ENCODE measurements around the gene POMT2.
A peak's percentile ranks its signal among the peaks of the same experiment; 100 is the strongest.
"Not testable (repeated sequence)": the region's sequence is repeated elsewhere in the genome, so short reads cannot be mapped to it uniquely, and the experiment has no call there.

POMT2 gene

GRCh38 chr14:77320238-77320935, at the start of gene POMT2:
POMT2 (minus strand) TSS chr14:77320883; CDS start chr14:77320681, 202 bp downstream.
- DNase-seq (ENCODE audit: low spot score): peak; percentile 91

GRCh38 chr14:77369285-77369684, 48.6 kb upstream of the POMT2 start:
- DNase-seq (ENCODE audit: low spot score): no peak

GRCh38 chr14:77364146-77364545, 43.5 kb upstream of the POMT2 start:
- DNase-seq (ENCODE audit: low spot score): no peak

- DNase-seq (ENCODE audit: low spot score): no peak
Measured at GRCh38 chr14:77359626-77360025, 38.9 kb upstream of the POMT2 start.

GRCh38 chr14:77356899-77357298, 36.2 kb upstream of the POMT2 start:
- no peak for DNase-seq (ENCODE audit: low spot score)

GRCh38 chr14:77355811-77356210, 35.1 kb upstream of the POMT2 start:
- DNase-seq (ENCODE audit: low spot score): no peak

GRCh38 chr14:77353469-77354141, 32.9 kb upstream of the POMT2 start:
- no peak for DNase-seq (ENCODE audit: low spot score)

GRCh38 chr14:77347751-77348150, 27.1 kb upstream of the POMT2 start:
- DNase-seq (ENCODE audit: low spot score): no peak

- DNase-seq (ENCODE audit: low spot score): no peak
Measured at GRCh38 chr14:77346495-77346894, 25.8 kb upstream of the POMT2 start.

GRCh38 chr14:77344377-77344996, 23.8 kb upstream of the POMT2 start:
- no peak for DNase-seq (ENCODE audit: low spot score)

GRCh38 chr14:77343662-77344061, 23.0 kb upstream of the POMT2 start:
- DNase-seq (ENCODE audit: low spot score): no peak

GRCh38 chr14:77342726-77343397, 22.2 kb upstream of the POMT2 start:
- DNase-seq (ENCODE audit: low spot score): no peak

- no peak for DNase-seq (ENCODE audit: low spot score)
Measured at GRCh38 chr14:77340389-77340788, 19.7 kb upstream of the POMT2 start.

- no peak for DNase-seq (ENCODE audit: low spot score)
Measured at GRCh38 chr14:77339407-77339806, 18.7 kb upstream of the POMT2 start.

GRCh38 chr14:77338302-77338701, 17.6 kb upstream of the POMT2 start:
- no peak for DNase-seq (ENCODE audit: low spot score)

- DNase-seq (ENCODE audit: low spot score): no peak
Measured at GRCh38 chr14:77337880-77338279, 17.2 kb upstream of the POMT2 start.

GRCh38 chr14:77337255-77337654, 16.6 kb upstream of the POMT2 start:
- not testable (repeated sequence) for DNase-seq (ENCODE audit: low spot score)

GRCh38 chr14:77335576-77335975, 14.9 kb upstream of the POMT2 start:
- no peak for DNase-seq (ENCODE audit: low spot score)

- DNase-seq (ENCODE audit: low spot score): no peak
Measured at GRCh38 chr14:77329872-77330271, 9.2 kb upstream of the POMT2 start.

- no peak for DNase-seq (ENCODE audit: low spot score)
Measured at GRCh38 chr14:77327111-77327510, 6.4 kb upstream of the POMT2 start.

GRCh38 chr14:77325746-77326094, 5.0 kb upstream of the POMT2 start:
- DNase-seq (ENCODE audit: low spot score): no peak

GRCh38 chr14:77324816-77325745, 4.4 kb upstream of the POMT2 start:
- DNase-seq (ENCODE audit: low spot score): no peak
